Measurements from ENCODE around the gene METTL6. TPM values are rescaled to one million over a fixed set of nuclear protein-coding genes. Genes with fewer than 3 reads are reported as not detected.

Gene METTL6
- total and polyA plus RNA-seq, 2 of the 4 experiments (the other 2 are of a cell fraction), result 15.4 to 21.5 TPM

DNA sequence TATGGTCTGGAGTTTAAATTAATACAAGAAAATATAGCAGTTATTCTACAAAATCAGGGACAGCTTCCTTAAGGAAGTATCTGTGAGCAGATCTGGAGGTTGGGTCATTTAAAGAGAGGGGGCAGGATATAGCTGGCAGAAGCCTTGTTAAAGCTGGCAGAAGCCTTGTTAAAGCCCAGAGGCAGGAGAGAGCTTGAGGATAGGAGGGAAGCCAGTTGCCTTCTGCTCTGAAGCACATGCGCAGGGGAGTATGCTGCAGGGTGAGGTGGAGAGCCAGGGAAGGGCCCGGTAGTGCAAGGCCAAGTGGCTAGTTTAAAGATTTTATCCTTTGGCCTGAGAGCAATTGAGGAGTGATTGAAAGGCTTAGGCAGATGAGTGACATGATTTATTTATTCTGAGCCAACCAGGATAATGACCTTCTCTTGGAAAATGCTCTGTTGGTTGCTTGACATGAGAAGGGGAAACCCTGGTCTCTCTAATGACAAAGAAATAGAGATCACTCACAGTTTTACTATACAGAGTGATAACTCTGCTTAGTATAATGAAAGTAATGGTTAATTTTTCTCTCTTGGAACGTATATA lies 4.0 kb upstream of the METTL6 start:
- no peak overlapping the region for H2BK15ac ChIP-seq (ENCODE audit: low read depth, low read length)
- H3K9me1 ChIP-seq (ENCODE audit: insufficient read depth, low read length), result peaks cover 13% of the 10 kb centered on the region
- no peak overlapping the region for H3K4me2 ChIP-seq (ENCODE audit: low read depth, low read length)
- no peak overlapping the region for H2AK5ac ChIP-seq (ENCODE audit: low read depth, low read length)
- no peak overlapping the region for H2BK20ac ChIP-seq (ENCODE audit: low read depth, low read length)
- peaks cover 30 to 54% of the 10 kb centered on the region in 2 experiments for H3K79me1 ChIP-seq (ENCODE audit: low read depth in 1 of 2, low read length in 2 of 2)
- H4K91ac ChIP-seq (ENCODE audit: insufficient read depth, low read depth, low read length), result no peak overlapping the region
- H3K27me3 ChIP-seq (ENCODE audit: control insufficient read depth, insufficient read depth, low read length), result no peaks in the 10 kb centered on the region
- H3K36me3 ChIP-seq (ENCODE audit: control insufficient read depth, insufficient read depth, low read length), result peaks cover 24% of the 10 kb centered on the region
- no peaks in the 10 kb centered on the region for H3K9me3 ChIP-seq (ENCODE audit: control insufficient read depth, insufficient read depth, low read length)
- no peak for ATAC-seq (ENCODE audit: low read depth)
- ChIA-PET POLR2A (ENCODE audit: unreplicated experiment) (no interaction called here), CTCF (interaction anchor here (1.6 kb wide), 1 partner anchor 127 kb away, joined by 6 read pairs; no protein-coding TSS in a partner anchor)
- no peak overlapping the region for H2AFZ ChIP-seq (replicated peaks; ENCODE audit: low read length, poor library complexity)
- no peak overlapping the region for H3K9ac ChIP-seq (ENCODE audit: low read depth, low read length)
- H4K5ac ChIP-seq (ENCODE audit: low read depth, low read length), result no peak overlapping the region
- no peak overlapping the region for H3K4ac ChIP-seq (ENCODE audit: low read depth, low read length)
- H2BK120ac ChIP-seq (ENCODE audit: low read depth, low read length), result no peak overlapping the region
- peaks cover 16% of the 10 kb centered on the region for H4K20me1 ChIP-seq (ENCODE audit: insufficient read depth, low read length)
- peaks cover 1% of the 10 kb centered on the region; the same call in 1 of the 2 replicates for H3K4me1 ChIP-seq (ENCODE audit: control insufficient read depth, insufficient read depth, low read length)
- BruUV-seq (replicated peaks), result no TSS peak
- no peak overlapping the region for H3K27ac ChIP-seq (ENCODE audit: insufficient read depth, low read length)
- H2BK5ac ChIP-seq (ENCODE audit: low read depth, low read length, poor library complexity, severe bottlenecking), result no peak overlapping the region
- H3K18ac ChIP-seq (ENCODE audit: low read depth, low read length), result no peak overlapping the region
- 100% methylated on average over 1 of the region's 3 CpGs; no CpG with 5 or more reads in 1 of the 2 experiments for WGBS, 2 experiments (ENCODE audit: extremely low coverage in 2 of 2, insufficient read length in 1 of 2)
- no peak overlapping the region for H3K56ac ChIP-seq (ENCODE audit: extremely low read depth, insufficient read depth, low read length)
- no peak for DNase-seq
- in situ Hi-C loops (cut with MboI; ENCODE audit: low sequenced_read_pairs), result no loop called here
- TF ChIP-seq CEBPB (IDR thresholded peaks at IDR 0.05; ENCODE audit: low read depth, low read length), result no peak
- TF ChIP-seq FOS (IDR thresholded peaks at IDR 0.05; ENCODE audit: low read depth, low read length), result no peak
- TF ChIP-seq, protein P1, sequence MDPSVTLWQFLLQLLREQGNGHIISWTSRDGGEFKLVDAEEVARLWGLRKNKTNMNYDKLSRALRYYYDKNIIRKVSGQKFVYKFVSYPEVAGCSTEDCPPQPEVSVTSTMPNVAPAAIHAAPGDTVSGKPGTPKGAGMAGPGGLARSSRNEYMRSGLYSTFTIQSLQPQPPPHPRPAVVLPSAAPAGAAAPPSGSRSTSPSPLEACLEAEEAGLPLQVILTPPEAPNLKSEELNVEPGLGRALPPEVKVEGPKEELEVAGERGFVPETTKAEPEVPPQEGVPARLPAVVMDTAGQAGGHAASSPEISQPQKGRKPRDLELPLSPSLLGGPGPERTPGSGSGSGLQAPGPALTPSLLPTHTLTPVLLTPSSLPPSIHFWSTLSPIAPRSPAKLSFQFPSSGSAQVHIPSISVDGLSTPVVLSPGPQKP (IDR thresholded peaks at IDR 0.05; ENCODE audit: borderline replicate concordance, low read depth, low read length), result no peak
- no peak for TF ChIP-seq SMC3 (IDR thresholded peaks at IDR 0.05; ENCODE audit: low read depth, low read length)
- no peak overlapping the region for H3K4me3 ChIP-seq (ENCODE audit: insufficient read depth, low read depth, low read length)
- H3K14ac ChIP-seq (replicated peaks; ENCODE audit: low read depth, low read length), result no peak overlapping the region
- H3K23ac ChIP-seq (ENCODE audit: low read depth, low read length), result no peak overlapping the region
- H2AK9ac ChIP-seq (replicated peaks; ENCODE audit: low read depth, low read length, poor library complexity), result no peak overlapping the region
- intact Hi-C loops (cut with micrococcal nuclease), result no loop called here
- no peak overlapping the region for H4K8ac ChIP-seq (ENCODE audit: low read depth in 2 of 2, low read length in 2 of 2)
- dilution Hi-C loops (cut with HindIII; ENCODE audit: low sequenced_read_pairs, unreplicated experiment), result no loop called here
